Measurements from ENCODE around the gene PLA2R1. TPM values are rescaled to one million over a fixed set of nuclear protein-coding genes. Genes with fewer than 3 reads are reported as not detected.

PLA2R1 gene
- polyA plus RNA-seq, 2 of the 4 experiments (the other 2 are of a cell fraction): 3.3 to 6.8 TPM

- TF ChIP-seq MYC (IDR thresholded peaks at IDR 0.05; ENCODE audit: borderline replicate concordance, low read length) (no peak), RCOR1 (IDR thresholded peaks at IDR 0.05; ENCODE audit: low read depth, low read length) (no peak)
Observed at GRCh38 chr2:159903443-159904126, 158.8 kb downstream of the PLA2R1 start (continued).

GRCh38 chr2:159902722-159903121 lies 159.7 kb downstream of the PLA2R1 start:
- ChIA-PET CTCF (no interaction called here), POLR2A (no interaction called here)
- DNase-seq (ENCODE audit: low read depth in 1 of 2, low spot score in 1 of 2) (no peak), FAIRE-seq (no peak), ATAC-seq (no peak)
- H3K4me1 ChIP-seq: peaks cover 5% of the 10 kb centered on the region; the same call in 2 of the 3 replicates
- no peak overlapping the region for H3K27ac ChIP-seq
- 83% methylated on average over 6 of the region's 6 CpGs for WGBS (ENCODE audit: missing lambda C conversion rate)
- TF ChIP-seq ZC3H11A (IDR thresholded peaks at IDR 0.05) (no peak), TP53 (CRISPR knock-in tag; IDR thresholded peaks at IDR 0.05) (no peak), RAD21 (conservative IDR thresholded peaks at IDR 0.05 in 1 of 2, IDR thresholded peaks at IDR 0.05 in 1 of 2) (no peak), RCOR1 (IDR thresholded peaks at IDR 0.05; ENCODE audit: low read depth, low read length) (no peak), RNF2 (IDR thresholded peaks at IDR 0.05; ENCODE audit: borderline replicate concordance, low read depth) (no peak), USF2 (IDR thresholded peaks at IDR 0.05) (no peak), MAFK (IDR thresholded peaks at IDR 0.05; ENCODE audit: partially characterized antibody) (no peak), ZSCAN20 (CRISPR knock-in tag; IDR thresholded peaks at IDR 0.05) (no peak), EHF (CRISPR knock-in tag; IDR thresholded peaks at IDR 0.05) (no peak), CEBPB (IDR thresholded peaks at IDR 0.05) (no peak), ZNF302 (CRISPR knock-in tag; IDR thresholded peaks at IDR 0.05) (no peak), GATA3 (IDR thresholded peaks at IDR 0.05; ENCODE audit: borderline replicate concordance) (no peak), CBX8 (IDR thresholded peaks at IDR 0.05) (no peak), SREBF2 (IDR thresholded peaks at IDR 0.05) (no peak)
- no peaks in the 10 kb centered on the region for H3K9me3 ChIP-seq
- no peak overlapping the region for H3K4me3 ChIP-seq
- no peak overlapping the region for H3K4me2 ChIP-seq

- DNase-seq (ENCODE audit: low read depth in 1 of 2, low spot score in 1 of 2) (no peak), FAIRE-seq (no peak), ATAC-seq (no peak)
- no peaks in the 10 kb centered on the region for H3K9me3 ChIP-seq
- H3K4me1 ChIP-seq: peaks cover 5% of the 10 kb centered on the region; the same call in 2 of the 3 replicates
- no peak overlapping the region for H3K4me3 ChIP-seq
- H3K27ac ChIP-seq: no peak overlapping the region
- 93% methylated on average over 1 of the region's 1 CpG for WGBS (ENCODE audit: missing lambda C conversion rate)
- CTCF ChIA-PET: interaction anchor here (0.7 to 4.2 kb wide), 2 partner anchors 19 to 98 kb away, joined by 4 to 17 read pairs; no protein-coding TSS in a partner anchor
- H3K4me2 ChIP-seq: no peak overlapping the region
- no peak for TF ChIP-seq ZC3H11A (IDR thresholded peaks at IDR 0.05)
- no peak for TF ChIP-seq ZNF302 (CRISPR knock-in tag; IDR thresholded peaks at IDR 0.05)
- no peak for TF ChIP-seq TP53 (CRISPR knock-in tag; IDR thresholded peaks at IDR 0.05)
- no peak for TF ChIP-seq HOXB5 (CRISPR knock-in tag; IDR thresholded peaks at IDR 0.05)
- no peak for TF ChIP-seq RCOR1 (IDR thresholded peaks at IDR 0.05; ENCODE audit: low read depth, low read length)
- no peak for TF ChIP-seq POLR2AphosphoS2 (conservative IDR thresholded peaks at IDR 0.05; ENCODE audit: low read length)
- TF ChIP-seq FOSB (CRISPR knock-in tag; IDR thresholded peaks at IDR 0.05): no peak
- TF ChIP-seq SREBF2 (IDR thresholded peaks at IDR 0.05): no peak
- no peak for TF ChIP-seq ELK1 (IDR thresholded peaks at IDR 0.05; ENCODE audit: low read depth, low read length)
- no peak for TF ChIP-seq ZSCAN20 (CRISPR knock-in tag; IDR thresholded peaks at IDR 0.05)
- TF ChIP-seq ESRRA (IDR thresholded peaks at IDR 0.05; ENCODE audit: borderline replicate concordance, low read length): no peak
- POLR2A ChIA-PET: no interaction called here
Observed at GRCh38 chr2:159900343-159900742, 162.1 kb downstream of the PLA2R1 start.

All from A549 (cell line).